D721Med (cell line): ENCODE measurements around the gene CCDC127.

ENCODE experiments used
- DNase-seq: peaks from one replicate; pipeline ENCODE4 v3.0.0; 2011; ENCODE audit warnings: low spot score; ENCODE audit not compliant: insufficient read length
- FAIRE-seq: peaks from 2 replicates; lab custom pipeline; 2011; peaks lifted over from hg19 to GRCh38; lab: Jason Lieb, UNC
- CTCF ChIP-seq: IDR thresholded peaks from 2 replicates; pipeline ENCODE4 v1.5.1; 2012; ENCODE audit warnings: mild to moderate bottlenecking, control low read depth; ENCODE audit not compliant: insufficient read depth; ENCODE audit errors: missing control alignments

CCDC127 gene

GRCh38 chr5:206927-207536 lies 10.9 kb downstream of the CCDC127 start:
- FAIRE-seq (no peak), DNase-seq (no peak)
- TF ChIP-seq CTCF, result no peak

GRCh38 chr5:206406-206805 lies 11.5 kb downstream of the CCDC127 start:
- FAIRE-seq (no peak), DNase-seq (no peak)
- no peak for TF ChIP-seq CTCF

- no peak for TF ChIP-seq CTCF
- DNase-seq (no peak), FAIRE-seq (no peak)
These were observed 12.8 kb downstream of the CCDC127 start for GRCh38 chr5:204966-205670.

GRCh38 chr5:204462-204861 lies 13.5 kb downstream of the CCDC127 start:
- TF ChIP-seq CTCF, result no peak

GRCh38 chr5:204001-204400 lies 14.0 kb downstream of the CCDC127 start:
- no peak for DNase-seq
- no peak for FAIRE-seq
- no peak for TF ChIP-seq CTCF

More at GRCh38 chr5:204462-204861, 13.5 kb downstream of the CCDC127 start:
- DNase-seq, result no peak
- FAIRE-seq, result no peak

- TF ChIP-seq CTCF, result no peak
- FAIRE-seq (no peak), DNase-seq (no peak)
These were observed 14.6 kb downstream of the CCDC127 start for GRCh38 chr5:203246-203930.
